GM12891 (cell line): ENCODE results near the gene TBC1D22A.

ENCODE experiments used
- DNase-seq: peaks from one replicate; pipeline ENCODE4 v3.0.0; 2011; ENCODE audit warnings: low spot score; ENCODE audit not compliant: insufficient read length
- FAIRE-seq: peaks from 2 replicates; lab custom pipeline; 2011; peaks lifted over from hg19 to GRCh38; lab: Jason Lieb, UNC
- PAX5 ChIP-seq: IDR thresholded peaks from 2 replicates; pipeline ENCODE4 v1.6.1; 2011; ENCODE audit warnings: low read length, moderate library complexity, mild to moderate bottlenecking; ENCODE audit not compliant: insufficient read depth, severe bottlenecking
- POLR2A ChIP-seq: IDR thresholded peaks from 2 replicates; pipeline ENCODE4 v1.6.1; 2011; ENCODE audit warnings: low read depth, low read length, control low read depth
- POLR2AphosphoS5 ChIP-seq: IDR thresholded peaks from 2 replicates; pipeline ENCODE4 v1.6.1; 2011; ENCODE audit warnings: low read depth, low read length, control low read depth
- POU2F2 ChIP-seq: IDR thresholded peaks from 2 replicates; pipeline ENCODE4 v1.6.1; 2011; ENCODE audit warnings: low read depth, mild to moderate bottlenecking, control low read depth, low read length, moderate library complexity
- SPI1 ChIP-seq: IDR thresholded peaks from 2 replicates; pipeline ENCODE4 v1.6.1; 2011; ENCODE audit warnings: low read depth, low read length, control low read depth
- TAF1 ChIP-seq: IDR thresholded peaks from 2 replicates; pipeline ENCODE4 v1.6.1; 2011; ENCODE audit warnings: low read depth, low read length, control low read depth

Gene TBC1D22A

DNA sequence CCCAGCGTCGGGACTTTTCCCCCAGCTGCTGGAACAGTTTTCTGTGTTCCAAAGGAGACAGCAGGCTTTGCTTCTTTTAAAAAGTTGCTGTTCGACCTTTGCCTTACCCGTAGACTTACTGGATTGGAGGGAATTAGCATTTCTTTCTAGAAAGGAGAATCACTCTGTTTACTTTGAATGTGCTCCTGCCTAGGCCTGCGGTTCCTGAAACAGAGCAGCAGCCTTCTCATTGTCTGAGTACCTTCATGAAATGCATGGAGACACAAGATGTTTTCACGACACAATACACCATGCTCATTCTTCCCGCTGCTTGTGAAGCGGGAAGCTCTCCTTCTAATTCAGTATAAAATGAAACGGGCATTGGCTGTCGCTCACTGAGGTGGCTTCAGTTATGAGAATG, 196.2 kb downstream of the TBC1D22A start:
- no peak for DNase-seq
- FAIRE-seq = no peak

DNA sequence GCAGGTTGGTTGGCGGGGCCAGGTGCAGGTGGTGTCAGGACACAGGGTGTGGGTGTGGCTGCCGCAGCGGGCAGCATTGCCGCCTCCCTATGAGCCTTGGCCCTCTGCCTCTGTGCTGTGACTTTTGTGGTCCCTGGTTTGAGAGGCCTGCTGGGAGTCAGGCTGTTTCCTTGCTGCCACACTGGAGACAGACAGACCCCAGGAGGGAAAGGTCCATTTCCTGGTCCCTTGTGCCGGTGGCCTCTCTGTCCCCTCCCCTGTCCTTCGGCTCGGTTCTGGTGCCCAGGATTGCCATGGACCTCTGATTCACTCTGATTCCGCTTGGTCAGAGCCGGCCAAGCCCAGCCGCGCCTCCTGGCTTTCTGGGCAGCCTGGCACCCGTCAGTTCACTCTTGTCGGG, 196.9 kb downstream of the TBC1D22A start:
- FAIRE-seq = no peak
- DNase-seq = no peak
- TF ChIP-seq POLR2AphosphoS5 (no peak; the same call in 1 of the 2 replicates), PAX5 (no peak)

More for the DNA sequence above, 196.2 kb downstream of the TBC1D22A start:
- TF ChIP-seq SPI1 (no peak), PAX5 (no peak), POU2F2 (no peak), POLR2A (no peak), POLR2AphosphoS5 (no peak), TAF1 (no peak)

DNA sequence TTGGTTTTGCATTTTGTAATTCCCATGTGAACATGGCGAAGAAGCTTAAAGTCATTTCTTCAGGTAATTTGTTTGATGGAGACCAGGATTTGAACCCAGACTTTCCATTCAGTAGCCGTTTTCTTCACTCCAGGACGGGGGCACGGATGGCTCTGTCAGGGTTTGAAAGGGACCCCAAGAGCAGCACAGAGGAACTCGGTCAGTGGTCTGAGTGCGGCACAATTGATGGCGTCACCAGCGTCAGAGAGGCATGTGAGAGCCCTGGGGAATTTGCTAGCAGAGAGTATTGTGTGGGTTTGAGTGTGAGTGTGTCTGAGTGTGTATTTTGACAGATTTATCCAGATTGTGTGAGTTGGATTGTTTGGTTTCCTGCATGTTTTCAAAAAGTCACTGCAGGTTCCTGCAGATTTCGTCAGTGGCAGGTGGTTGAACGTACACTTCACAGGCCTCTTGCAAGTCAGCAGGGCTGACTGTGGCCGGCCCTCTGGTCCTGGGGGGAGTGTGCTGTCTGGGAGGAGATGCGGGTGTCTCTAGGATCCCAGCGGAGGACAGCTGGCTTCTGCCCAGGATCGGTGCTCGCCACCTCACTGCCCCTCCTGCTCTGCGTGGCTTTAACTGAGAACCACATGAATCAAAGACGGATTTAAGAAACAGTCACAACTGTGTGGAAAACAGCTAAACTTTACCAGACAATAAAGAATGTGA, 199.3 kb downstream of the TBC1D22A start:
- DNase-seq = no peak
- no peak for FAIRE-seq
- TF ChIP-seq SPI1 = no peak
- TF ChIP-seq PAX5 = no peak
- TF ChIP-seq POLR2AphosphoS5 = no peak
- no peak for TF ChIP-seq POLR2A
- TF ChIP-seq POU2F2 = no peak
- no peak for TF ChIP-seq TAF1

DNA sequence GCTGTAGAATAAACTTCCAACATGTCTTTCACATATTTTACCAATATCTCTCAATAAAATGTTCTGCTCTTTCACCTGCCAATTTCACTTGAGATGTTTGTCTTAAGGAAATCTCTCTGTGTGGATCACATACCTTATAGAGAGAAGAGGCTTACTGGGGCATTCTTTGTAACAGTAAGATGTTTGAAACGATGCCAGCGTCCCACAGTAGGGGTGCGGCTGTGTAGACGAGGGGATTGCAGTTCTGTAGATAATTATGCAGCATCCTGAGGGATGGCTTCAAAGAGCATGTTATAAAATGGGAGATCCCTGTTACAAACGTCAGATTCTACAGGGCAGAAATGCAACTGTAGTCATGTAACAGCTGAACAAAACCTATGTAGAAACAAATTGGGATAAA, 200.0 kb downstream of the TBC1D22A start:
- no peak for DNase-seq
- TF ChIP-seq TAF1 (no peak), POLR2AphosphoS5 (no peak), PAX5 (no peak), SPI1 (no peak), POU2F2 (no peak), POLR2A (no peak)
- FAIRE-seq = no peak

DNA sequence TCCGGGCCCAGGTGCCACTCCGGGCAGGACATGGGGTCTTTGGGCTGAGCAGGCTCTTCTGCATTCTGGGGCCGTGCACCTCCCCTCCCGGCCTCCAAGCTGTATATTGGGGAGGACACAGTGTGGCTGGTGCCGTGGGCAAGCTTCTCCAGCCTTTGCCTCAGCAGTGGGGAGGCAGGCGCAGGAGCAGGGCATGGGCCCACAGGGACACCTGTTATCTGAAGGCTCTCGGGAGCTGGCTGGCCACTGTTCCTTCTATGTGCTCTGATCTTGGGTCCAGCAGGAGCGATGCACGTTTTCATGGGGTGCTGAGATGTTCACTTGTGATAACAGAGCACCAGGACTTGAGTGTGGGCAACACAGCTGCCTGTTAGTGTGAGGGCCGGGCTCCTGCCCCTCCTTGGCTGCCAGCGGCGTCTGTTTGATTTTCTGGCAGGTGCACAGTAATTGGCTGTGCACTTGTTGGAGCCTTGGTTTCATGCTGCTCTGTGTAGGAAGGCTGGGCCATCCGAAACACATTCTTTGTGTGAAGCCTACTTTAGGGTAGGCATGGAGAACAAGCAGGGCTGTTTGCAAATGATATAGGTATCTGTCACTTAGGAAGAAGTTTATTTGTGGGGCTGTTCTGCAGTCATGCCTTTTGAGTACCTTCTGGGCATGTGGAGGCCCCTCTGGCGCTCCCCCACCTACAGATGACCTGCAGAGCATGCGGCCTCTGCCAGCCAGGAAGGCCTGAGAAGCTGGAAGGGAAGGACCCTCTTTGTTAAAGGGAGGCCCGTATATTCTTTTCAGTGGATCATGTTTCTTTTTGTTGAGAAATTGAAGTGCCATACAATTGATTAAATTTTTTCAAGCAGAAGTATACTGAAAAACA, 201.5 kb downstream of the TBC1D22A start:
- FAIRE-seq = no peak
- TF ChIP-seq TAF1 (no peak), POLR2A (no peak), POU2F2 (no peak), PAX5 (no peak), POLR2AphosphoS5 (no peak), SPI1 (no peak)
- no peak for DNase-seq

DNA sequence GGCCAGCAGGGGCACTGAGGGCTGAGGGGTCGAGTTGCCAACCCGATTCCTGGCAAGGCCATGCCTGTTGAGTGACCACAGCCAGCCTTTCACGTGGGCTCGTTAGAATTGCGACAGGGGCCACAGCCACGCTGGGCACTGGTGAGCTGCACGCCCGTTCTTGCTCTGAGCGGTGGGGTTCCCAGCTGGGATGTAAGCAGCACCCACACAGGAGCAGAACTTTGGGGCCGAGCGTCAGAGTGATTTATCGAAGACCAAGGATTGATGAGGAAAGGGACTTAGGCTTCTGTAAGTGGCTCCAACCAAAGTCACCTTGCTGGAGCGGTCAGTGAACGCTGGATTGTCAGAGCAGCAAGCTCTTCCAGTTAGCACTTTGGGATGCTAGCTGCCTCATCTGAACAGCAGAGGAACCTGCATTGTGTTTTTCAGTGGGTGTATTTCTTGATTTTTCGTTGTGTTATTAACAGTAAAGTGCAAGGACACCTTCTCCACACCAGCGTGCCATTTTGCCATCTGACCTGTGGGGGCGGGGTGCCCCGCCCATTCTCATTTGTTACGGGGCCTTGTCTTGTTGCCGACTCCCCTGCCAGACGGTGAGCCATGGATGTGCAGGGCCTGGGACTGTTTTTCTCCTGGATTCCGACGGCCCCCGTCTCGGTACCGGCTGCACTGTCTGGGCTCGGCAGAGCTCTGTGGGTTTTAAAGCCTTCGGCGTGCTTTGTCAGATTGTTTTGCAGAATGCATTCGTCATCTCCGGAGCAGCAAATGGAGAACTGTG, 202.5 kb downstream of the TBC1D22A start:
- FAIRE-seq = no peak
- TF ChIP-seq POU2F2 = no peak
- no peak for TF ChIP-seq TAF1
- no peak for TF ChIP-seq PAX5
- no peak for TF ChIP-seq SPI1
- no peak for TF ChIP-seq POLR2AphosphoS5
- no peak for TF ChIP-seq POLR2A
- no peak for DNase-seq

DNA sequence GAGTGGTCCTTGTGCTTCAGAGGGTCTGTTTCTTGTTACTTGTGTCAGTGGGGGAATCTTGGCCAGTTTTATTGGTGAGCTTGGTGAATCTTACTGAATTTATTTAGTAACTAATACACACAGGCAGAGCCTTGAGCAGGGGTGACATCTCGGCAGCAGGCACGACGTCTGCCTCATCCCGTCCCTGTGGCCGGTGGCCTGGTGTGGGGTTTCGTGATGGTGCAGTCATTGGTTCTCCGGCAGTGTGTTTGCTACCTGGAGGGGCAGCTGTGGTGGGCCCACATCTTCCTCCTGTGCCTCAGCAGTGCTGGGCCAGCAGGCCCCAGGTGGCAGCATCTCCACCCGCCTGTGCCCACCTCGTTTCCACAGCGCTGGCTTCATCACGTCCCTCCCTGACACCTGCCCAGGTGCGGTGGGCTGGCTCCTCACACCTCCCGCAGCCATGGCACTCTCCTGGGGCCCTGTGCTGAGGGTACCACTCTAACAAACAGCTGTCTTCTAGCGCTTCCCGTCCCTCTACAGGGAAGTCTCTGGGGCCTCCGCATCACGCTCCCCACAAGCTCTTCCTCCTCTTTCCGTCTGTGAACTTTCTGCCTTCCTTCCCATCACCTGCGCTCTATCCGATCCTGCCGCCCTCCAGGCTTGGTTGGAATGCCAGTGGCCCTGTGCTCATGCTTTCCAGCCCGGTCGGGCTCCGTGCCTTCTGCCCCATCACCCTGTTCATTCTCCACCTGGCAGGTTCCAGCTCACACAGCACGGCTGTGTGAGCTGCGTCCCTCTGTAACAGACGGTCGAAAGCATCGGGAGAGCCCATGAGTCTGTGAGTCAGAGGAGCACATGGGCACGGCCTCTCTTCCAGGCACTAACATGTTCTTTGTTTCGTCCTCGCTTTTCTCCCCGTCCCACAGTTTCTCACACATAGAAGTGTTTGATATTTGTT, 203.4 kb downstream of the TBC1D22A start:
- FAIRE-seq (no peak), DNase-seq (no peak)
- TF ChIP-seq TAF1 (no peak), PAX5 (no peak), POLR2A (no peak), POLR2AphosphoS5 (no peak), POU2F2 (no peak), SPI1 (no peak)

DNA sequence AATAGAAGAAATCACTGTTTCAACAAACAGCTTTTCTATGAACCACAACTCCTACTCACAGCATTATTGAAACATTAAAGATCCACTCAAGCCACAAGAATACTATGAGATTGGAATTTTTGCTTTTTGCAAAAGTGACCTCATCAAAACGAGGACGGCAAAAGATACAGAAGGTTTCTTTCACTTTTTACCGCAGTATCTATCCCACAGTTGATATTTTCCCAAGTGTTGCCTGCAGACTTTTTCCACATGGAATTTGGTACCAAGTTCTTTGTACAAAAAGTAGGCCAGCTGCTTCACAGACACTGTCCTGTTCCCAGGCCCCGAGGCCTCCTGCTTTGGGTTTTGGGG, 204.0 kb downstream of the TBC1D22A start:
- no peak for FAIRE-seq
- TF ChIP-seq PAX5 (no peak), TAF1 (no peak), SPI1 (no peak), POLR2A (no peak), POU2F2 (no peak), POLR2AphosphoS5 (no peak)
- no peak for DNase-seq
